Retinal pigment epithelial cell (primary cell): ENCODE measurements around the gene PLBD2.

ENCODE experiments used
- DNase-seq: peaks from one replicate; pipeline ENCODE4 v3.0.0-alpha.2; 2010; ENCODE audit warnings: low read depth
- H3K4me3 ChIP-seq: 2 replicates; pipeline ENCODE4 v1.5.1; 2011; ENCODE audit warnings: mild to moderate bottlenecking, low read length, control low read depth, moderate library complexity
- TF ChIP-seq, protein P1 (sequence below): conservative IDR thresholded peaks from 2 replicates; pipeline ENCODE4 v1.5.1; 2011; ENCODE audit warnings: low read depth, low read length, control low read depth, inconsistent platforms

PLBD2 gene

DNA sequence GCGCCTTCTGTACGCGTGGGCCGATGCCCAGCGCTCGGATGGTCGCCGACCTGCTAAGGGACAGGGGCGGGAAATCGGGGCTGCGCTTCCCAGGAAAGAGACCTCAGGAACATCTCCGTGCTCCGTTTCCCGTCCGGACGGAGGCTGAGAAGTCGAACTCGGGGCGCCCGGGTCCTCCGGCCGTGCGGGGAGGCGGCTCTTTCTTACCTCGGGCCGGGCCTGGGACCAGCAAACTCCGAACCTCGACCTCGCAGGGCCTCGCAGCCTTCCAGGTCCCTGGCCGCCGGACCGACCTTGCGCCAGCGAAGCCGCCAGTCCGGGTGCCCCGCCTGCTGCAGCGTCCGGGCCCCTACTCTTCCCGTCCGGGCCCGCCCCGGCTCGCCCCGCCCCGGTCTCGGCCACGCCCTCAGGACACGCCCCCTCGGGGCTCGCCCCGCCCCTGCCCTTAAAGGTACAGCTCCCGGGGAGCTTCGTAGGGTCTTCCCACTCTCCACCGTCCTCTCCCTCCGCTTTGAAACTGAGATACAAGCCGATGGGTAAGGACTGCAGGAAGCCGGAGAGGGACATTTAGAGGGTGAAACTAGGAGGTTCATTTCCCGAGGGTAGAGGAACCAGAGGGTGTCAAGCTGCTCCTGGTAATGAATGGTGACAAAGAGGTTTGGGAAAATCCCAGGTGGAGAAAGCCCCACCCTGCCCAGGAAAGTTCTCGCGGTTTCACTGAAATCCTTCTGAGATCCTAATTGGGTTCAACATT is 23.4 kb upstream of the PLBD2 start, which contains the start of gene SLC8B1:
SLC8B1 (minus strand) TSS at position 324 of the 754 bp plus-strand sequence. CDS start 2,231 bp downstream, outside the sequence.
- H3K4me3 ChIP-seq = peak within 1 kb of the TSS; percentile 66
- DNase-seq = no peak
- TF ChIP-seq, protein P1, sequence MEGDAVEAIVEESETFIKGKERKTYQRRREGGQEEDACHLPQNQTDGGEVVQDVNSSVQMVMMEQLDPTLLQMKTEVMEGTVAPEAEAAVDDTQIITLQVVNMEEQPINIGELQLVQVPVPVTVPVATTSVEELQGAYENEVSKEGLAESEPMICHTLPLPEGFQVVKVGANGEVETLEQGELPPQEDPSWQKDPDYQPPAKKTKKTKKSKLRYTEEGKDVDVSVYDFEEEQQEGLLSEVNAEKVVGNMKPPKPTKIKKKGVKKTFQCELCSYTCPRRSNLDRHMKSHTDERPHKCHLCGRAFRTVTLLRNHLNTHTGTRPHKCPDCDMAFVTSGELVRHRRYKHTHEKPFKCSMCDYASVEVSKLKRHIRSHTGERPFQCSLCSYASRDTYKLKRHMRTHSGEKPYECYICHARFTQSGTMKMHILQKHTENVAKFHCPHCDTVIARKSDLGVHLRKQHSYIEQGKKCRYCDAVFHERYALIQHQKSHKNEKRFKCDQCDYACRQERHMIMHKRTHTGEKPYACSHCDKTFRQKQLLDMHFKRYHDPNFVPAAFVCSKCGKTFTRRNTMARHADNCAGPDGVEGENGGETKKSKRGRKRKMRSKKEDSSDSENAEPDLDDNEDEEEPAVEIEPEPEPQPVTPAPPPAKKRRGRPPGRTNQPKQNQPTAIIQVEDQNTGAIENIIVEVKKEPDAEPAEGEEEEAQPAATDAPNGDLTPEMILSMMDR = no peak

GRCh38 chr12:113339540-113339939 is 18.8 kb upstream of the PLBD2 start:
- TF ChIP-seq, protein P1 = no peak
- DNase-seq = no peak
- H3K4me3 ChIP-seq = no peak overlapping the region

DNA sequence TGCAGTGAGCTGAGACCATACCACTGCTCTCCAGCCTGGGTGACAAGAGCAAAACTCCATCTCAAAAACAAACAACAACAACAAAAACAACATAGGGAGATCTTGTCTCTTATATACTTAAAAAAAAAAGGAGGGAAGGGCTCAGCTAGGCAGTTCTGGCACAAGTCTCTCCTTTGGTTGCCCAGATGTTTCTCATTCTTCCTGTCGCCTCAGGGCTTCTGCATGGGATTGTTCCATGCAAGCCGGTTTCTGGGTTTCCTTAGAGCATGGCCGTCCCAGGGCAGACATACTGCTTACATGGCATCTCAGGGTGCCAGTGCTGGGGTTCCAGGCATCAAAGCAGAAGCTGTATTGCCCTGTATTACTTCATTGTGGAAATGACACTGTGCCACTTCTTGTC is 18.3 kb upstream of the PLBD2 start:
- no peak for DNase-seq

GRCh38 chr12:113341535-113341934 is 16.9 kb upstream of the PLBD2 start:
- H3K4me3 ChIP-seq = no peak overlapping the region
- TF ChIP-seq, protein P1 = no peak
- DNase-seq = no peak

More for the DNA sequence above, 18.3 kb upstream of the PLBD2 start:
- H3K4me3 ChIP-seq = no peak overlapping the region
- TF ChIP-seq, protein P1 = no peak

DNA sequence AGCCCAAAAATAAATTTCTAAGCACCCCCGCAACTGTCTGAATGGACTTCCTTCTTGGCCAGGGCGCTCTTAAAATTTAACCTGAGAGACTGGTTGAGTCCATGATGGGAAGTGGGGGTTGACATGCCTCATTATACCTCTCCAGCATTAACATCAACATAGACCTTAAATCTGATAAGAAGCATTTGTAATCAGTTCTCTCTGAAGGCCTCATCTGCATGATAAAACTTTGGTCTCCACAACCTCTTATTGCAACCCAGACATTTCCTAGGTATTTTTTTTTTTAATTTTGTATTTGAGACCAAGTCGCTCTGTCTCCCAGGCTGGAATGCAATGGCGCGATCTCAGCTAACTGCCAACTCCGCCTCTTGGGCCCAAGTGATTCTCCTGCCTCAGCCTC is 13.1 kb upstream of the PLBD2 start:
- TF ChIP-seq, protein P1 = no peak
- H3K4me3 ChIP-seq = no peak overlapping the region
- no peak for DNase-seq

DNA sequence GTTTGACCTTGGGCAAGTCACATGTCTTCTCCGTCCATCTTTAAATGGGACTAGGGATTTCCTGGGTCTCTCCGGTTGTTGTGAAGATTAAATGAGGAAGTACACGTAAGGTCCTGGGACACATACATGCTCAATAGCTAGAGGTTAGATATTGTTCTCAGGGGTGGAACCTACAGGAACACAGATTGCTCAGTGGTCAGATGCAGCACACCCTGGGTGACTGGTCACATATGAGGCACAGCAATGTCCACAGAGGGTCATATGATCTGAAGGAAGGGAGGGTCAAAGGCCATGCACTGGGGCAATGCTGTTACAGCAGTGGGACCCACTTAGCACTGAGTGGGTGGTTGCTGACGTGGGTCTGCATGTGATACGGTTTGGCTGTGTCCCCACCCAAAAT is 12.0 kb upstream of the PLBD2 start:
- DNase-seq = no peak
- TF ChIP-seq, protein P1 = no peak
- no peak overlapping the region for H3K4me3 ChIP-seq

DNA sequence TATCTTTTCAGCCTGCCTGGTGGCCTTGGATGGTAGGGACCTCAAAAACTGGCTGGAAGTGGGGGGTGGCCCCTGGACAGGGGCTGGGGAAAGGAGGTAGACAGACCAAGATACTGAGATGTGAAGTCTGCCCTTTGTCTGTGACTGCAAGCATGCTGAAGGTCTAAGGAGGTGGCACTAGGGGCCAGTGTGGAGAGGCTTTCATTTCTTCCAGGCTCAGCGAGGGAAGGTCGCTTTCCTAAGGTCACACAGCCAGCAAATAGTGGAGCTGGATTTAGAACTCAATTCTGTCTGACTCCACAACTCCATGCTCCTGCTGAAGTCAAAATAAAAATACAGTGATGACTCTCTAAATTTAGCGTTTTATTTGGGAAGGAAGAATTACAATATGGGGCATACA is 11.3 kb upstream of the PLBD2 start:
- TF ChIP-seq, protein P1 = no peak

More for the DNA sequence above, 11.3 kb upstream of the PLBD2 start:
- DNase-seq = no peak
- H3K4me3 ChIP-seq = no peak overlapping the region
